Mesenchymal stem cell (in vitro differentiated cells and primary cell): ENCODE results near the gene GART.

Source experiments
- DNase-seq: peaks from one replicate; pipeline ENCODE4 v3.0.0-alpha.2; 2013
- H2AFZ ChIP-seq: one replicate; pipeline ENCODE4 v1.6.1; 2013; ENCODE audit warnings: low read depth, mild to moderate bottlenecking, control low read depth, inconsistent platforms, low read length, moderate library complexity
- H2AK5ac ChIP-seq: 2 replicates; pipeline ENCODE4 v1.6.1; 2013; ENCODE audit warnings: low read length, moderate library complexity, mild to moderate bottlenecking, inconsistent platforms; ENCODE audit not compliant: severe bottlenecking
- H2BK120ac ChIP-seq: one replicate; pipeline ENCODE4 v1.6.1; 2013; ENCODE audit warnings: low read depth, mild to moderate bottlenecking, inconsistent platforms, low read length, moderate library complexity
- H2BK12ac ChIP-seq, 2 experiments: one replicate each; pipeline ENCODE4 v1.6.1; 2013; ENCODE audit warnings: inconsistent platforms in 2 of 2, low read length in 2 of 2, mild to moderate bottlenecking in 2 of 2, moderate library complexity in 2 of 2, control low read depth in 1 of 2
- H2BK15ac ChIP-seq: one replicate; pipeline ENCODE4 v1.6.1; 2013; ENCODE audit warnings: mild to moderate bottlenecking, low read depth, inconsistent platforms; ENCODE audit not compliant: poor library complexity, severe bottlenecking
- H2BK5ac ChIP-seq: 2 replicates; pipeline ENCODE4 v1.6.1; 2013; ENCODE audit warnings: low read depth, mild to moderate bottlenecking, low read length, control low read depth, inconsistent platforms; ENCODE audit not compliant: poor library complexity, severe bottlenecking
- H3K14ac ChIP-seq, 2 experiments: one replicate each; pipeline ENCODE4 v1.6.1; 2013; ENCODE audit warnings: inconsistent platforms in 2 of 2, low read length in 2 of 2, control low read depth in 1 of 2, mild to moderate bottlenecking in 1 of 2, moderate library complexity in 1 of 2
- H3K18ac ChIP-seq, 2 experiments: one replicate each; pipeline ENCODE4 v1.6.1; 2013; ENCODE audit warnings: inconsistent platforms in 2 of 2, low read length in 2 of 2, control low read depth in 1 of 2, low read depth in 1 of 2, mild to moderate bottlenecking in 1 of 2
- H3K23ac ChIP-seq, 2 experiments: one replicate each; pipeline ENCODE4 v1.6.1; 2013; ENCODE audit warnings: inconsistent platforms in 2 of 2, low read length in 2 of 2, mild to moderate bottlenecking in 2 of 2, moderate library complexity in 2 of 2, control low read depth in 1 of 2
- H3K27ac ChIP-seq: 2 replicates; pipeline ENCODE4 v1.5.1; 2013; ENCODE audit warnings: mild to moderate bottlenecking, moderate library complexity, low read length, control low read depth, inconsistent platforms; ENCODE audit not compliant: poor library complexity, severe bottlenecking
- H3K27me3 ChIP-seq, 2 experiments: 2 replicates each; pipeline versions ENCODE4 v1.6.1 to v1.7.0; 2013; ENCODE audit warnings: low read length in 2 of 2, mild to moderate bottlenecking in 2 of 2, moderate library complexity in 2 of 2, control low read depth in 1 of 2, inconsistent platforms in 1 of 2; ENCODE audit not compliant: control insufficient read depth in 1 of 2, insufficient read depth in 1 of 2
- H3K36me3 ChIP-seq, 2 experiments: 2 replicates each; pipeline versions ENCODE4 v1.6.1 to v1.7.0; 2013; ENCODE audit warnings: low read length in 2 of 2, control low read depth in 1 of 2, inconsistent platforms in 1 of 2, low read depth in 1 of 2, mild to moderate bottlenecking in 1 of 2; ENCODE audit not compliant: insufficient read depth in 2 of 2, control insufficient read depth in 1 of 2
- H3K4ac ChIP-seq, 2 experiments: one replicate each; pipeline ENCODE4 v1.6.1; 2013; ENCODE audit warnings: inconsistent platforms in 2 of 2, low read length in 2 of 2, mild to moderate bottlenecking in 2 of 2, moderate library complexity in 2 of 2, control low read depth in 1 of 2, low read depth in 1 of 2
- H3K4me1 ChIP-seq: 2 replicates; pipeline ENCODE4 v1.6.1; 2013; ENCODE audit warnings: low read depth, low read length, control low read depth; ENCODE audit not compliant: control insufficient read depth, insufficient read depth
- H3K4me2 ChIP-seq: 2 replicates; pipeline ENCODE4 v1.6.1; 2013; ENCODE audit warnings: low read length, mild to moderate bottlenecking, inconsistent platforms; ENCODE audit not compliant: poor library complexity, severe bottlenecking
- H3K4me3 ChIP-seq, 2 experiments: 2 replicates each; pipeline versions ENCODE4 v1.5.1 to v1.7.0; 2013; ENCODE audit warnings: low read length in 2 of 2, mild to moderate bottlenecking in 2 of 2, control low read depth in 1 of 2, low read depth in 1 of 2; ENCODE audit not compliant: insufficient read depth in 1 of 2
- H3K79me1 ChIP-seq: replicated peaks from 2 replicates; pipeline ENCODE4 v1.6.1; 2013; ENCODE audit warnings: mild to moderate bottlenecking, control low read depth, low read length, inconsistent platforms; ENCODE audit not compliant: poor library complexity, severe bottlenecking
- H3K9ac ChIP-seq: 2 replicates; pipeline ENCODE4 v1.7.0; 2013; ENCODE audit warnings: mild to moderate bottlenecking, low read length, moderate library complexity
- H3K9me3 ChIP-seq: 2 replicates; pipeline ENCODE4 v1.7.0; 2013; ENCODE audit warnings: mild to moderate bottlenecking, low read length; ENCODE audit not compliant: control insufficient read depth
- H4K8ac ChIP-seq: one replicate; pipeline ENCODE4 v1.6.1; 2013; ENCODE audit warnings: inconsistent platforms, mild to moderate bottlenecking, low read length, moderate library complexity
- H4K91ac ChIP-seq: one replicate; pipeline ENCODE4 v1.6.1; 2013; ENCODE audit warnings: mild to moderate bottlenecking, low read length, inconsistent platforms
- WGBS: methylation state at CpG from one replicate; pipeline ENCODE4 v1.1.7; 2013; ENCODE audit warnings: mixed read lengths; 5-methylcytosine and 5-hydroxymethylcytosine counted together

Gene GART

DNA sequence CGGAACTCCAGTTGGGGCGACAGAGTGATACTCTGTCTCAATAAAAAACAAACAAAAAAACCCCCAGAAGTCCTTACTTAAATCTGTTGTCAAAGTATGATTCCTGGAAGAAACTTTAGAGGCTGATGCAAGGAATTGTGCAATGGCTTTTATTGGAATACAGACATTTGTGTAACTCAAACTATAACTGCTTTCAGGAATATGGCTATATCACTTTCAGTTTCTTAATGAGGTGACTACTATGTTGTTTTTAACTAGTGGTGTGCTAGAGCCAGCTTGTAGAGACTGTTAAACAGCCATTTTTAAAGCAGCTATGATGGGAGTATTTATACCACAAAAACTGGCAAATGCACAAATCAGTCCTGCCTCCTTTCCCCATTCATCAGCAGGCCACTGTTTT, 27.7 kb downstream of the GART start:
- Histone ChIP-seq H3K27ac (no peak overlapping the region), H3K18ac (no peak overlapping the region), H2BK120ac (no peak overlapping the region), H3K36me3 (peaks cover 42 to 90% of the 10 kb centered on the region in 2 experiments), H2AFZ (no peak overlapping the region), H2BK15ac (no peak overlapping the region), H4K8ac (no peak overlapping the region), H3K27me3 (no peaks in the 10 kb centered on the region), H3K4me2 (no peak overlapping the region), H2BK5ac (no peak overlapping the region), H3K9me3 (no peaks in the 10 kb centered on the region), H3K4me3 (no peak overlapping the region), H3K4me1 (no peaks in the 10 kb centered on the region), H3K23ac (no peak overlapping the region), H3K9ac (peak overlapping the region; percentile 34), H2BK12ac (no peak overlapping the region), H4K91ac (no peak overlapping the region), H3K14ac (no peak overlapping the region), H2AK5ac (no peak overlapping the region), H3K4ac (no peak overlapping the region), H3K79me1 (peaks cover 6% of the 10 kb centered on the region)
- peak; percentile 24 for DNase-seq
- no CpG with 5 or more reads among the region's 2 CpGs for WGBS

DNA sequence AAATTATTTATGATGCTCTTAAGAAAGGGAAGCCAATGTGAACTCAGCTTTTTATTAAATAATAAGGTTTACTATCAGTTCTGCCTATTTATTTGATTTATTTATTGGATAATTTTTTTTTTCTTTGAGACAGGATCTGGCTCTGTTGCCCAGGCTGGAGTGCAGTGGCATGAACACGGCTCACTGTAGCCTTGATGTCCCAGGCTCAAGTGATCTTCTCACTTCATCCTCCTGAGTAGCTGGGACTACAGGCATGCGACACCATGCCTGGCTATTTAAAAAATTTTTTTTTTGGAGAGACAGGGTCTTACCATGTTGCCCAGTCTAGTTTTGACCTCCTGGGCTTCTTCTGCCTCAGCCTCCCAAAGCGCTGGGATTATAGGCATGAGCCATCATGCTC, 29.4 kb downstream of the GART start:
- H2BK12ac ChIP-seq, result no peak overlapping the region
- H3K9ac ChIP-seq, result no peak overlapping the region
- no peaks in the 10 kb centered on the region for H3K4me1 ChIP-seq
- H3K27me3 ChIP-seq, result no peaks in the 10 kb centered on the region
- no peak overlapping the region for H3K4me3 ChIP-seq
- no peak overlapping the region for H2BK15ac ChIP-seq
- no peak overlapping the region for H2BK120ac ChIP-seq
- H2AK5ac ChIP-seq, result no peak overlapping the region
- no peak overlapping the region for H4K91ac ChIP-seq
- H3K4ac ChIP-seq, result no peak overlapping the region
- no peak overlapping the region for H4K8ac ChIP-seq
- H3K4me2 ChIP-seq, result no peak overlapping the region
- no peaks in the 10 kb centered on the region for H3K9me3 ChIP-seq
- H3K27ac ChIP-seq, result no peak overlapping the region
- 95% methylated on average over 3 of the region's 3 CpGs for WGBS
- no peak overlapping the region for H3K23ac ChIP-seq
- DNase-seq, result no peak
- peaks cover 37 to 87% of the 10 kb centered on the region in 2 experiments for H3K36me3 ChIP-seq
- no peak overlapping the region for H2AFZ ChIP-seq
- peaks cover 5% of the 10 kb centered on the region for H3K79me1 ChIP-seq
- H2BK5ac ChIP-seq, result no peak overlapping the region
- no peak overlapping the region for H3K18ac ChIP-seq
- H3K14ac ChIP-seq, result no peak overlapping the region

DNA sequence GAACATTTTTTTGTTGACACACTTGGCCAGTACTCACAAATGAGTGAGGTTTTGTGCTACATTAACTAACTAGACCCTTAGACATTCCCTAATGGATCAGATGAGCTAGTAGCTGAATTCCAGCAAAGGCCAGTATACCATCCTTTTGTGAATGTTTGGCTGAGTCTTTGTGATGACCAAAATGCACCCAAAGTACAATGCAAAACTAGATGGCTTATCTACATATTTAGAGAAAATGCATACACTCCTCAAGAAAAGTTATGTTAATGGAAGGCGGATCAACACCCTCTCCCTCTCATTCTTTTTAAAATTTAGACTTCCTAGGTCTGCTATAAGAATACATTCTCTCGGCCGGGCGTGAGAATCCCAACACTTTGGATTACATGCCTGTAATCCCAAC, 30.3 kb downstream of the GART start:
- H2AK5ac ChIP-seq, result no peak overlapping the region
- no peak overlapping the region for H3K4me3 ChIP-seq
- no peak overlapping the region for H3K9ac ChIP-seq
- peaks cover 4% of the 10 kb centered on the region for H3K79me1 ChIP-seq
- no peak overlapping the region for H3K14ac ChIP-seq
- no peak overlapping the region for H3K23ac ChIP-seq
- H2BK15ac ChIP-seq, result no peak overlapping the region
- H3K27me3 ChIP-seq, result no peaks in the 10 kb centered on the region
- 99% methylated on average over 4 of the region's 4 CpGs for WGBS
- H4K8ac ChIP-seq, result no peak overlapping the region
- H3K4ac ChIP-seq, result no peak overlapping the region
- H3K4me1 ChIP-seq, result no peaks in the 10 kb centered on the region
- no peaks in the 10 kb centered on the region for H3K9me3 ChIP-seq
- H2BK5ac ChIP-seq, result no peak overlapping the region
- H2BK120ac ChIP-seq, result no peak overlapping the region
- no peak overlapping the region for H2AFZ ChIP-seq
- H3K36me3 ChIP-seq, result peaks cover 34 to 86% of the 10 kb centered on the region in 2 experiments
- H3K18ac ChIP-seq, result no peak overlapping the region
- no peak overlapping the region for H3K4me2 ChIP-seq
- H2BK12ac ChIP-seq, result no peak overlapping the region
- H4K91ac ChIP-seq, result no peak overlapping the region
- no peak overlapping the region for H3K27ac ChIP-seq
- DNase-seq, result no peak

DNA sequence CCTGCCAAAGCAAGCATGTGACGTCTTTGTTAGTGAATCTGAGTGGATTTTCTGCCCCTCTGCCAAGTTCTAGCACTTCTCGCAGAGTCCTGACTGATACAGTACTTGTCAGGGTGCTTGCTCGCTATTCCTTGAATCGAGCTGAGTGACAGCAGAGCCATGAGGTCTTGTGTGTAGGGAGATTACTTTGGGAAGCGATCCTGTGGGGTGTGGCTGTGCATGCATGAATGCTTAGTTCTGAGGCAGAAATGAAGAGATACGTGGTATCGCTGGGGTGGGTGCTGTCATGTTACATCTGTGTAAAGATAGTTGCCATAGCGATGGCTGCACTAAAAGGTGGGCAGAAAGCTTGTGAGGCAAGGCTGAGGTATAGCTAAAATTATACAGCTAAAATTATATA, 31.1 kb downstream of the GART start:
- no peak for DNase-seq
- peaks cover 4% of the 10 kb centered on the region for H3K79me1 ChIP-seq
- H2BK120ac ChIP-seq, result no peak overlapping the region
- no peak overlapping the region for H2AK5ac ChIP-seq
- H2BK5ac ChIP-seq, result no peak overlapping the region
- no peak overlapping the region for H3K18ac ChIP-seq
- H2BK12ac ChIP-seq, result no peak overlapping the region
- H3K23ac ChIP-seq, result no peak overlapping the region
- H3K4me2 ChIP-seq, result no peak overlapping the region
- no peaks in the 10 kb centered on the region for H3K4me1 ChIP-seq
- no peak overlapping the region for H3K4ac ChIP-seq
- no peak overlapping the region for H2AFZ ChIP-seq
- WGBS, result over 99% methylated on average over 8 of the region's 8 CpGs
- no peak overlapping the region for H3K14ac ChIP-seq
- H3K9ac ChIP-seq, result no peak overlapping the region
- H4K91ac ChIP-seq, result no peak overlapping the region
- H3K27me3 ChIP-seq, result no peaks in the 10 kb centered on the region
- peaks cover 34 to 85% of the 10 kb centered on the region in 2 experiments for H3K36me3 ChIP-seq
- no peak overlapping the region for H2BK15ac ChIP-seq
- no peak overlapping the region for H4K8ac ChIP-seq
- H3K4me3 ChIP-seq, result no peak overlapping the region
- H3K9me3 ChIP-seq, result no peaks in the 10 kb centered on the region
- no peak overlapping the region for H3K27ac ChIP-seq
